Measurements from ENCODE around the gene NRXN2.

Gene NRXN2

GRCh38 chr11:64692764-64693331, 30.1 kb downstream of the NRXN2 start:
- no peaks in the 10 kb centered on the region for H3K27me3 ChIP-seq (ENCODE audit: insufficient read depth, low read length)
- no peaks in the 10 kb centered on the region for H3K9me2 ChIP-seq (ENCODE audit: low read depth, low read length)
- H3K4me3 ChIP-seq (ENCODE audit: low read depth, low read length, poor library complexity, severe bottlenecking) = no peak overlapping the region
- H3K79me2 ChIP-seq (ENCODE audit: insufficient read depth, low read length) = no peaks in the 10 kb centered on the region
- H4K20me1 ChIP-seq (ENCODE audit: insufficient read depth, low read length) = no peaks in the 10 kb centered on the region
- TF ChIP-seq, protein P1, sequence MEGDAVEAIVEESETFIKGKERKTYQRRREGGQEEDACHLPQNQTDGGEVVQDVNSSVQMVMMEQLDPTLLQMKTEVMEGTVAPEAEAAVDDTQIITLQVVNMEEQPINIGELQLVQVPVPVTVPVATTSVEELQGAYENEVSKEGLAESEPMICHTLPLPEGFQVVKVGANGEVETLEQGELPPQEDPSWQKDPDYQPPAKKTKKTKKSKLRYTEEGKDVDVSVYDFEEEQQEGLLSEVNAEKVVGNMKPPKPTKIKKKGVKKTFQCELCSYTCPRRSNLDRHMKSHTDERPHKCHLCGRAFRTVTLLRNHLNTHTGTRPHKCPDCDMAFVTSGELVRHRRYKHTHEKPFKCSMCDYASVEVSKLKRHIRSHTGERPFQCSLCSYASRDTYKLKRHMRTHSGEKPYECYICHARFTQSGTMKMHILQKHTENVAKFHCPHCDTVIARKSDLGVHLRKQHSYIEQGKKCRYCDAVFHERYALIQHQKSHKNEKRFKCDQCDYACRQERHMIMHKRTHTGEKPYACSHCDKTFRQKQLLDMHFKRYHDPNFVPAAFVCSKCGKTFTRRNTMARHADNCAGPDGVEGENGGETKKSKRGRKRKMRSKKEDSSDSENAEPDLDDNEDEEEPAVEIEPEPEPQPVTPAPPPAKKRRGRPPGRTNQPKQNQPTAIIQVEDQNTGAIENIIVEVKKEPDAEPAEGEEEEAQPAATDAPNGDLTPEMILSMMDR (IDR thresholded peaks at IDR 0.05; ENCODE audit: low read length) = no peak
- no peak for TF ChIP-seq EZH2 (IDR thresholded peaks at IDR 0.05; ENCODE audit: borderline replicate concordance, low read length)
- H3F3A ChIP-seq (ENCODE audit: insufficient read depth, low read length) = no peaks in the 10 kb centered on the region
- peaks cover 15% of the 10 kb centered on the region for H3K4me1 ChIP-seq (ENCODE audit: insufficient read depth, low read length, severe bottlenecking)
- H2AFZ ChIP-seq (ENCODE audit: low read length) = no peak overlapping the region
- H3K9ac ChIP-seq (ENCODE audit: low read length) = no peak overlapping the region
- no peaks in the 10 kb centered on the region for H3K36me3 ChIP-seq (ENCODE audit: insufficient read depth, low read length)
- no peak overlapping the region for H3K4me2 ChIP-seq (ENCODE audit: low read length)
- H3K9me3 ChIP-seq (ENCODE audit: low read length) = no peaks in the 10 kb centered on the region
- no peak overlapping the region for H3K27ac ChIP-seq (ENCODE audit: low read depth, low read length, poor library complexity, severe bottlenecking)

DNA sequence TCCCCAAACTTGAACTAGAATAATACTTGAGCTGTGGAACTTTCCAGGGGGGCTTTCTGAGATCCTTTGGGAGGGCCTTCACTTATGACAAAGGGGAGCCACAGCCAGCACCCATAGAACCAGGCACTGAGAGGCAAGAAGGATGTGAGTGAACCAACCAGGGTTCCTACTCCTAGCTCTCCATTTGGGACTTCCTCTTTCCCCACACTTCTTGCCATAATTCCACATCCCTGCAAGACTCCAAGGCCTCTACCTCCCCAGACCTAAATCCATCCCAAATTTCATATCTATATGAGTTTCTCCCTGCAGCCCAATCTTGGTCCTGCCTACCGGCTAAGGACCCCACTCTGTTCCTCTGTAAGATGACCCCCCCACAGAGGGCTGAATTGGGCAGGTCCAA, 31.5 kb downstream of the NRXN2 start:
- H3K4me3 ChIP-seq (ENCODE audit: low read depth, low read length, poor library complexity, severe bottlenecking) = no peak overlapping the region
- no peaks in the 10 kb centered on the region for H3F3A ChIP-seq (ENCODE audit: insufficient read depth, low read length)
- no peak overlapping the region for H3K4me2 ChIP-seq (ENCODE audit: low read length)
- no peaks in the 10 kb centered on the region for H3K36me3 ChIP-seq (ENCODE audit: insufficient read depth, low read length)
- no peak overlapping the region for H3K27ac ChIP-seq (ENCODE audit: low read depth, low read length, poor library complexity, severe bottlenecking)
- no peaks in the 10 kb centered on the region for H3K9me2 ChIP-seq (ENCODE audit: low read depth, low read length)
- TF ChIP-seq, protein P1 (IDR thresholded peaks at IDR 0.05; ENCODE audit: low read length) = no peak
- TF ChIP-seq EZH2 (IDR thresholded peaks at IDR 0.05; ENCODE audit: borderline replicate concordance, low read length) = no peak
- no peak overlapping the region for H2AFZ ChIP-seq (ENCODE audit: low read length)
- H3K4me1 ChIP-seq (ENCODE audit: insufficient read depth, low read length, severe bottlenecking) = peaks cover 15% of the 10 kb centered on the region
- no peaks in the 10 kb centered on the region for H3K79me2 ChIP-seq (ENCODE audit: insufficient read depth, low read length)
- no peaks in the 10 kb centered on the region for H4K20me1 ChIP-seq (ENCODE audit: insufficient read depth, low read length)
- no peaks in the 10 kb centered on the region for H3K27me3 ChIP-seq (ENCODE audit: insufficient read depth, low read length)
- no peak overlapping the region for H3K9ac ChIP-seq (ENCODE audit: low read length)
- H3K9me3 ChIP-seq (ENCODE audit: low read length) = no peaks in the 10 kb centered on the region

DNA sequence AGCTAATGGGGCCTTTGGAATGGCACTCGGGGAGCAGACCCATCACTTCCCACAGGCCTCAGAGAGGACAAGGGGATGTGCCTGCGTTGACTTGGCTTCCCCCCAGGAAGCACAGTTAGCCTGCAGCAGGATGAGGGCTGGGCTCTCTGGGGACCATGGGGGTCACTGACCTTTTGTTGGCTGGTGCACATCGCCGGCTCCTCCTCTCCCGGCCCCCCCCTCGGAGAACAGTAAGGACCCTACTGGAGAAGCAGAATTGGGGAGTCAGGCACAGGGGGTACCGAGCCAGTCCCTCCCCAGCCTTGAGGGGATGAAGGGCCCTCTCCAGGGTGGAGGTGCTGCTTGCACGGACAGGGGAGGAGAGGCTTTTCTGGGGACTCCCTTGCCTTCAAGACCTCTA, 32.8 kb downstream of the NRXN2 start:
- no peak overlapping the region for H2AFZ ChIP-seq (ENCODE audit: low read length)

More for the DNA sequence above, 32.8 kb downstream of the NRXN2 start:
- Histone ChIP-seq H4K20me1 (ENCODE audit: insufficient read depth, low read length) (no peaks in the 10 kb centered on the region), H3K4me3 (ENCODE audit: low read depth, low read length, poor library complexity, severe bottlenecking) (no peak overlapping the region), H3F3A (ENCODE audit: insufficient read depth, low read length) (no peaks in the 10 kb centered on the region), H3K4me2 (ENCODE audit: low read length) (no peak overlapping the region), H3K9ac (ENCODE audit: low read length) (no peak overlapping the region), H3K9me2 (ENCODE audit: low read depth, low read length) (no peaks in the 10 kb centered on the region), H3K79me2 (ENCODE audit: insufficient read depth, low read length) (no peaks in the 10 kb centered on the region), H3K36me3 (ENCODE audit: insufficient read depth, low read length) (no peaks in the 10 kb centered on the region), H3K27me3 (ENCODE audit: insufficient read depth, low read length) (peaks cover 3% of the 10 kb centered on the region; the same call in 1 of the 2 replicates), H3K9me3 (ENCODE audit: low read length) (no peaks in the 10 kb centered on the region), H3K4me1 (ENCODE audit: insufficient read depth, low read length, severe bottlenecking) (peaks cover 14% of the 10 kb centered on the region), H3K27ac (ENCODE audit: low read depth, low read length, poor library complexity, severe bottlenecking) (no peak overlapping the region)
- TF ChIP-seq, protein P1 (IDR thresholded peaks at IDR 0.05; ENCODE audit: low read length) = no peak
- TF ChIP-seq EZH2 (IDR thresholded peaks at IDR 0.05; ENCODE audit: borderline replicate concordance, low read length) = no peak
